Panc1 (cell line): ENCODE results near the gene SSBP3. TPM values are rescaled to one million over a fixed set of nuclear protein-coding genes. Genes with fewer than 3 reads are reported as not detected.

ENCODE experiments used
- ATAC-seq: fragments of 200-7000 bp; cut with Tn5 transposase; 2 replicates; pipeline ENCODE4 v1.9.1; 2020; ENCODE audit warnings: mild to moderate bottlenecking, moderate library complexity
- BruUV-seq: library from RNA; stranded (reverse); fragments of 400-500 nt; replicated peaks from 2 replicates; lab custom pipeline; 2021; lab: Mats Ljungman, UMichigan
- CTCF ChIA-PET: fragments of 300-600 bp; sonication (Branson Sonifier 250); formaldehyde crosslinking; loops from one replicate; lab custom pipeline; 2022; ENCODE audit warnings: antibody characterized with exemption; lab: Charles Lee
- POLR2A ChIA-PET: fragments of 300-600 bp; sonication (Branson Sonifier 250); formaldehyde crosslinking; loops from one replicate; lab custom pipeline; 2022; ENCODE audit warnings: antibody characterized with exemption; lab: Charles Lee
- DNase-seq: peaks from one replicate; pipeline ENCODE4 v3.0.0-alpha.2; 2010; ENCODE audit warnings: low read depth, low spot score
- H3K27ac ChIP-seq: 2 replicates; pipeline ENCODE4 v1.5.1; 2011; ENCODE audit warnings: mild to moderate bottlenecking, low read length, inconsistent platforms
- H3K27me3 ChIP-seq: fragments of 200-500 bp; sonication (Bioruptor generic); 2 replicates; pipeline ENCODE4 v1.6.0; 2014; ENCODE audit warnings: low read length, inconsistent platforms; ENCODE audit not compliant: control insufficient read depth, insufficient read depth
- H3K36me3 ChIP-seq: fragments of 200-500 bp; sonication (Bioruptor generic); 2 replicates; pipeline ENCODE4 v1.5.1; 2014; ENCODE audit warnings: inconsistent platforms, mild to moderate bottlenecking, low read length, moderate library complexity; ENCODE audit not compliant: control insufficient read depth, insufficient read depth
- H3K4me1 ChIP-seq: 2 replicates; pipeline ENCODE4 v1.5.1; 2011; ENCODE audit warnings: inconsistent platforms, mild to moderate bottlenecking, low read length, moderate library complexity; ENCODE audit not compliant: control insufficient read depth, insufficient read depth
- H3K4me3 ChIP-seq, 2 experiments: 2 replicates each; pipeline ENCODE4 v1.5.1; 2011 to 2012; ENCODE audit warnings: low read depth in 2 of 2, low read length in 2 of 2, mild to moderate bottlenecking in 2 of 2, inconsistent platforms in 1 of 2, moderate library complexity in 1 of 2
- H3K9me3 ChIP-seq: fragments of 200-500 bp; sonication (Bioruptor generic); 2 replicates; pipeline ENCODE4 v1.5.1; 2014; ENCODE audit warnings: low read depth, mild to moderate bottlenecking, inconsistent platforms, low read length, moderate library complexity; ENCODE audit not compliant: control insufficient read depth, insufficient read depth
- CTCF ChIP-seq: fragments of 450-650 bp; IDR thresholded peaks from 2 replicates; pipeline ENCODE4 v1.5.1; 2017; ENCODE audit warnings: mild to moderate bottlenecking
- POLR2AphosphoS5 ChIP-seq: IDR thresholded peaks from 2 replicates; pipeline ENCODE4 v1.6.1; 2012; ENCODE audit warnings: mild to moderate bottlenecking, low read depth, low read length, moderate library complexity
- REST ChIP-seq, 2 experiments: IDR thresholded peaks; 2 replicates each; pipeline ENCODE4 v1.6.1; 2011 to 2012; ENCODE audit warnings: low read depth in 2 of 2, control low read depth in 1 of 2, low read length in 1 of 2, mild to moderate bottlenecking in 1 of 2, moderate library complexity in 1 of 2; ENCODE audit not compliant: insufficient read depth in 1 of 2
- SIN3A ChIP-seq: IDR thresholded peaks from 2 replicates; pipeline ENCODE4 v1.6.1; 2012; ENCODE audit warnings: low read depth, mild to moderate bottlenecking, low read length, moderate library complexity, borderline replicate concordance; ENCODE audit not compliant: insufficient read depth
- TCF7L2 ChIP-seq: IDR thresholded peaks from 2 replicates; pipeline ENCODE4 v1.6.1; 2011; ENCODE audit warnings: mild to moderate bottlenecking, low read depth, low read length, inconsistent platforms
- in situ Hi-C: cut with HindIII; loops from 2 replicates; pipeline ENCODE4 v1.10.0; 2016; ENCODE audit warnings: low sequenced_read_pairs, low pct_unique_long_range_greater_than_20kb
- intact Hi-C: fragments of 100-400 bp; cut with micrococcal nuclease; formaldehyde crosslinking; loops from one replicate; pipeline ENCODE4 v1.10.0; 2022; ENCODE audit not compliant: unreplicated experiment
- total RNA-seq: library from RNA; stranded (reverse); gene quantifications from one replicate; pipeline ENCODE4 v1.2.1, GENCODE V29; 2021; ENCODE audit not compliant: unreplicated experiment

SSBP3 gene
- total RNA-seq, 1 experiment from 2014 or later = 22.5 TPM

- POLR2A ChIA-PET = no interaction called here
- no peak for TF ChIP-seq CTCF
- no peak for TF ChIP-seq POLR2AphosphoS5
Observed at GRCh38 chr1:54416435-54416834, 10.2 kb upstream of the SSBP3 start.

GRCh38 chr1:54415991-54416390 is 9.8 kb upstream of the SSBP3 start:
- CTCF ChIA-PET = no interaction called here
- no peaks in the 10 kb centered on the region; the same call in 1 of the 2 replicates for H3K27me3 ChIP-seq
- BruUV-seq = no TSS peak
- H3K4me1 ChIP-seq = no peaks in the 10 kb centered on the region
- no peak overlapping the region for H3K27ac ChIP-seq
- DNase-seq (no peak), ATAC-seq (no peak)
- no peak overlapping the region for H3K4me3 ChIP-seq
- intact Hi-C loops = no loop called here
- H3K9me3 ChIP-seq = no peaks in the 10 kb centered on the region
- in situ Hi-C loops = no loop called here
- TF ChIP-seq POLR2AphosphoS5 (no peak), TCF7L2 (no peak), CTCF (no peak), SIN3A (no peak), REST (IDR thresholded peaks at IDR 0.05; ENCODE audit: insufficient read depth in 1 of 2, low read depth in 2 of 2, low read length in 1 of 2) (no peak)
- POLR2A ChIA-PET = no interaction called here
- H3K36me3 ChIP-seq = no peaks in the 10 kb centered on the region

More at GRCh38 chr1:54416435-54416834, 10.2 kb upstream of the SSBP3 start:
- Histone ChIP-seq H3K9me3 (no peaks in the 10 kb centered on the region), H3K36me3 (no peaks in the 10 kb centered on the region), H3K4me3 (no peak overlapping the region), H3K4me1 (no peaks in the 10 kb centered on the region), H3K27me3 (no peaks in the 10 kb centered on the region; the same call in 1 of the 2 replicates), H3K27ac (no peak overlapping the region)
- in situ Hi-C loops (no loop called here), intact Hi-C loops (no loop called here)
- CTCF ChIA-PET = no interaction called here
- ATAC-seq (peak; percentile 37; the same call in 1 of the 2 replicates), DNase-seq (no peak)
- no TSS peak for BruUV-seq
